ENCODE results near the gene OVOL2. TPM values are rescaled to one million over a fixed set of nuclear protein-coding genes. Genes with fewer than 3 reads are reported as not detected.

OVOL2 gene
- total and polyA plus RNA-seq, 8 donors = 5.8 to 10.5 (median 7.9) TPM

GRCh38 chr20:18009116-18009515, 48.6 kb downstream of the OVOL2 start:
- H3K9me3 ChIP-seq = no peaks in the 10 kb centered on the region
- no peaks in the 10 kb centered on the region for H3K36me3 ChIP-seq
- DNase-seq (no peak), ATAC-seq (no peak)
- H3K4me3 ChIP-seq = no peak overlapping the region
- TF ChIP-seq CTCF (IDR thresholded peaks at IDR 0.05) = no peak
- no peaks in the 10 kb centered on the region for H3K27me3 ChIP-seq
- intact Hi-C loops (cut with DNase I) = no loop called here
- H3K4me1 ChIP-seq = peaks cover 4 to 5% of the 10 kb centered on the region in 2 donors
- H3K27ac ChIP-seq = no peak overlapping the region

DNA sequence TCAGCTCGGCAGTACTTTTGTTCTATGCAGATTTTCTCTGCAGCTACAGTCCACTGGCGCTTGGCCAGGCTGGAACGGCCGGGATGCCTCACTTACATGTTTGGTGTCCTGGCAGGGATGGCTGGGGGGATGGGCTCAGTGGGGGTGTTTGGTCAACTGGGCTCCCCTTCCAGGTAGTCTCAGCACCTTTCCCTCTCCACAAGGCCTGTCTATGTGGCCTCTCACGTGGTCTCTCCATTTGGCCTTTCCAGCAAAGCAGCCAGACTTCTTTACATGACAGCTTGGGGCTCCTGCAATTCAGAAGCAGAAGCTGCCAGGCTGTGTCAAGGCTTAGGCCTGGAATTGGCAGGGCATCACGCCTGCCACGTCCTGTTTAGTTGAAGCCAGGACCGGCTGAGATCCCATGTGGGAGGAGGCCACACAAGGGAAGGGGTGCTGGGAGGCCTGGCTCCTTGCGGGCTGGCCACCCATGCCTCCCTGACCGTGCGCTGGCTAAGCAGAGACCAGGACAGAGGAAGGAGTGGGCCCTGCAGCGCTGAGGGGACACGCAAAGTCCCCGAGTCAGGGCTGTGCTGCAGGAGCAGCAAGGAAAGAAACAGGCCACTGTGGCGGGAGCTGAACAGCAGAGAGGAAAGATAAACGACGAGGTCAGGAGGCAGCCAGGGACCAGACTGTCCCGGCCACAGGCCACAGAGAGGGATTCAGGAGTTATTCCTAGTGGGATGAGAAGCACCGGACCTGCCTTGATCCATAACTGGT, 50.0 kb downstream of the OVOL2 start:
- ATAC-seq (peak; percentile 10), DNase-seq (peak in 2 of 4 donors; percentile 56 to 62)
- no peaks in the 10 kb centered on the region for H3K27me3 ChIP-seq
- no peak for TF ChIP-seq CTCF (IDR thresholded peaks at IDR 0.05)
- H3K4me3 ChIP-seq = no peak overlapping the region
- H3K4me1 ChIP-seq = peaks cover 4 to 5% of the 10 kb centered on the region in 2 donors
- H3K27ac ChIP-seq = no peak overlapping the region
- no peaks in the 10 kb centered on the region for H3K36me3 ChIP-seq
- no peaks in the 10 kb centered on the region for H3K9me3 ChIP-seq
- intact Hi-C loops (cut with DNase I) = no loop called here

GRCh38 chr20:18006684-18007083, 51.0 kb downstream of the OVOL2 start:
- Histone ChIP-seq H3K36me3 (no peaks in the 10 kb centered on the region), H3K4me1 (peaks cover 4 to 5% of the 10 kb centered on the region in 2 donors), H3K27ac (no peak overlapping the region), H3K4me3 (no peak overlapping the region), H3K9me3 (no peaks in the 10 kb centered on the region), H3K27me3 (no peaks in the 10 kb centered on the region)
- ATAC-seq (peak; percentile 52), DNase-seq (no peak)
- TF ChIP-seq CTCF (IDR thresholded peaks at IDR 0.05) = no peak
- intact Hi-C loops (cut with DNase I) = no loop called here

GRCh38 chr20:18005990-18006364, 51.7 kb downstream of the OVOL2 start:
- Histone ChIP-seq H3K4me3 (no peak overlapping the region), H3K36me3 (no peaks in the 10 kb centered on the region), H3K27me3 (no peaks in the 10 kb centered on the region), H3K4me1 (peaks cover 4 to 5% of the 10 kb centered on the region in 2 donors), H3K27ac (no peak overlapping the region), H3K9me3 (no peaks in the 10 kb centered on the region)
- no peak for TF ChIP-seq CTCF (IDR thresholded peaks at IDR 0.05)
- DNase-seq (no peak), ATAC-seq (peak; percentile 53)
- intact Hi-C loops (cut with DNase I) = no loop called here

DNA sequence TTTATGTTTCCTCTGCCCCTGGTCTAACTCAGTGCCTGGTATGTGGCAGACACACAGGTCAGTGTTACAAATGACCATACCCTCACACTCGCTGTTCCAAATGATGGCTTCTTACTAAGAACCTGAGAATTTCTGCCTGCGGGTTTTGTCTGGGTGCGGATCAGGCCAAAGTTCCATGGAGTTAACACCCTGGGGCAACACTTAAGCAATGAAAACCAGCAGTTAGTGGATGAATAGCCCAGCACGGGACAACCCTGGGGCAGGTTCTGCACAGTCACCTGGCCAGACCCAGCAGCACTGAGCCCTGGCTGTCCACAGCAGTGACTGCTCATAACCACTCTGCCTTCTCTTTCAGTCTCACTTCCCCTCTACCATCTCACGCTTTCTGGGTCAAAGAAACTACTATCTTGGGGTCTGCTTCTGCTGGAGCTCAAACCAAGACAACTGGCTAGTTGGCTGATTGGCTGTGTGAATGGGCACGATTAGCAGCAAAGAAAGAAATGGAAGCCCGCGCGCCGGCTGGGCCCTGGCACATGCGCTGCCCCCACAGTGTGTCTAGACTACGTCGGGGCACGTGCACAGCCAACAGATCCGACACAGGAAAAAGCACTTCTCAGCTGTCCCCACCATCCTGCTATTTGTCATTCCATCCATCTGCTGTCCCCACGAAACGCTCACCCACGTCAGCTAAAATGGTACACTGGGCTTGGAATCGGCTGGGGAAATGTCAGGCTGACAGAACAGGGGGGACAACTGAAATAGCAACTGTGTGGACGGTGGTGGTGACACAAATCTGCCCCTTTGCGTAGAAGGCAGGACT, 52.3 kb downstream of the OVOL2 start:
- intact Hi-C loops (cut with DNase I) = no loop called here
- Histone ChIP-seq H3K9me3 (no peaks in the 10 kb centered on the region), H3K36me3 (no peaks in the 10 kb centered on the region), H3K27me3 (no peaks in the 10 kb centered on the region), H3K4me3 (no peak overlapping the region), H3K27ac (no peak overlapping the region), H3K4me1 (peaks cover 4 to 5% of the 10 kb centered on the region in 2 donors)
- ATAC-seq (no peak), DNase-seq (no peak)
- no peak for TF ChIP-seq CTCF (IDR thresholded peaks at IDR 0.05)
